ENCODE measurements around the gene TESMIN.

Gene TESMIN

GRCh38 chr11:68707527-68707926 lies 43.8 kb downstream of the TESMIN start:
- DNase-seq, result no peak

- no peak for DNase-seq
Measured at GRCh38 chr11:68704887-68705286, 46.4 kb downstream of the TESMIN start.

GRCh38 chr11:68698993-68699392 lies 52.3 kb downstream of the TESMIN start:
- DNase-seq, result no peak

- no peak for DNase-seq
Measured at GRCh38 chr11:68695531-68695930, 55.8 kb downstream of the TESMIN start.

GRCh38 chr11:68694431-68695297 lies 56.7 kb downstream of the TESMIN start:
- no peak for DNase-seq

GRCh38 chr11:68693484-68693882 lies 57.8 kb downstream of the TESMIN start:
- DNase-seq, result no peak

- no peak for DNase-seq
Measured at GRCh38 chr11:68692871-68693483, 58.3 kb downstream of the TESMIN start.

GRCh38 chr11:68692115-68692514 lies 59.2 kb downstream of the TESMIN start:
- DNase-seq, result no peak

- DNase-seq, result no peak
Measured at GRCh38 chr11:68691402-68691784, 59.9 kb downstream of the TESMIN start.

- no peak for DNase-seq
Measured at GRCh38 chr11:68690671-68691401, 60.5 kb downstream of the TESMIN start.

- no peak for DNase-seq
Measured at GRCh38 chr11:68689737-68690625, 61.3 kb downstream of the TESMIN start.

- DNase-seq, result no peak
Measured at GRCh38 chr11:68688881-68689280, 62.4 kb downstream of the TESMIN start.

GRCh38 chr11:68687986-68688385 lies 63.3 kb downstream of the TESMIN start:
- no peak for DNase-seq

GRCh38 chr11:68687311-68687710 lies 64.0 kb downstream of the TESMIN start:
- no peak for DNase-seq

- DNase-seq, result no peak
Measured at GRCh38 chr11:68686486-68686885, 64.8 kb downstream of the TESMIN start.

- DNase-seq, result no peak
Measured at GRCh38 chr11:68685656-68686380, 65.5 kb downstream of the TESMIN start.

GRCh38 chr11:68684385-68685356 lies 66.6 kb downstream of the TESMIN start, which contains the start of gene GAL:
Gene GAL, plus strand, starts transcription at chr11:68684544. Its CDS starts 380 bp downstream, at chr11:68684924.
- DNase-seq, result no peak

GRCh38 chr11:68683536-68684384 lies 67.6 kb downstream of the TESMIN start:
- no peak for DNase-seq

GRCh38 chr11:68683121-68683520 lies 68.2 kb downstream of the TESMIN start:
- no peak for DNase-seq

GRCh38 chr11:68682531-68682961 lies 68.8 kb downstream of the TESMIN start:
- DNase-seq, result no peak

Data from activated CD8-positive, alpha-beta memory T cell treated with anti-CD3 and anti-CD28 coated beads, Interleukin-2, amount 50 U/mL, for 4 hours (primary cell).